ENCODE results near the gene GATA3. TPM values are rescaled to one million over a fixed set of nuclear protein-coding genes. Genes with fewer than 3 reads are reported as not detected.

Gene GATA3
- total RNA-seq, 2 donors from 2014 or later = 7.6 to 10.9 TPM

GRCh38 chr10:8042721-8043568, 11.5 kb upstream of the GATA3 start:
- DNase-seq (ENCODE audit: low spot score) = no peak
- Mint-ChIP-seq H3K36me3 (peaks cover 12% of the 10 kb centered on the region), H3K4me1 (ENCODE audit: low read depth in 2 of 2) (peaks cover 50 to 67% of the 10 kb centered on the region in 2 donors)

DNA sequence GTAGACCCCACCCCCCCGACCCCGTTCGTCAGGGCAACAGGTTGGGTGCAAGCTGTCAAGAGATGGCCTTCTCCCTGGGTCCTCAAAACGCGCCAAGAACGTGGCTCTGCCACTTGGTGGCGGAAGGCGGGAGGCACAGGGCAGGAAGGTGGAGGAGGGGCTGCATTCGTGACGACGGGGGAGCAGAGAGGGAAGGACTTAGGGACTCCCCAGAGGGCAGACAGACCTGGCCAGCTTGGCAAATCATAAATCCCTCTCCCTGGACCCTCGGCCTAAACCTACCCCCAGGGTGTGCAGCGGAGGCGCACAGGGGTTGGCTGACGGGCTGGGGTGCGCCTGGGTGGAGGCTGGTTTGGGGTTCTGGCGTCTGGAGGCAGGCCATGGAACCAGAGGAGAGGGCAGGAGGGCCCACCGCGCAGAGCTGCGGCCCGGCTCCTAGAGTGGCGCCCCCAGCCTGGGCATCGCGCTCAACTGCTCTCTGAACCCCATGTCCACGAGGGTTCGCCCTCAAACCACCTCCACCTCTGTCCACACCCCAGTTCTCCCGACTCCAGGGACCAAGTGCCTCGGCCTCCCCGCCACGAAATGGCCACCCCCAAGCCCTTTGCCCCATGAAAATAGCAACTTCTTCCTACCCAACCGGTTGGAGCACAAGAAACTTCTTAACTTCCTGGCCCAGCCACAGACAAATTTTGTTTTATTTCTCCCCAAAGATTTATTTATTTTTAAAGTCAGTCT, 10.8 kb upstream of the GATA3 start:
- H3K4me3 Mint-ChIP-seq = peak overlapping the region; percentile 59
- peaks cover 5% of the 10 kb centered on the region for H3K36me3 Mint-ChIP-seq
- peaks cover 71 to 94% of the 10 kb centered on the region in 2 donors for H3K27me3 Mint-ChIP-seq
- peaks cover 45 to 68% of the 10 kb centered on the region in 2 donors for H3K4me1 Mint-ChIP-seq (ENCODE audit: low read depth in 2 of 2)
- H3K9me3 Mint-ChIP-seq = no peaks in the 10 kb centered on the region
- no peak overlapping the region for H3K27ac Mint-ChIP-seq
- DNase-seq (ENCODE audit: low spot score) (no peak), ATAC-seq (no peak)

More at GRCh38 chr10:8042721-8043568, 11.5 kb upstream of the GATA3 start:
- no peak for ATAC-seq
- Mint-ChIP-seq H3K27ac (peak overlapping the region in 1 of 2 donors; percentile 23), H3K9me3 (no peaks in the 10 kb centered on the region), H3K27me3 (peaks cover 73 to 98% of the 10 kb centered on the region in 2 donors), H3K4me3 (peak overlapping the region; percentile 51)

DNA sequence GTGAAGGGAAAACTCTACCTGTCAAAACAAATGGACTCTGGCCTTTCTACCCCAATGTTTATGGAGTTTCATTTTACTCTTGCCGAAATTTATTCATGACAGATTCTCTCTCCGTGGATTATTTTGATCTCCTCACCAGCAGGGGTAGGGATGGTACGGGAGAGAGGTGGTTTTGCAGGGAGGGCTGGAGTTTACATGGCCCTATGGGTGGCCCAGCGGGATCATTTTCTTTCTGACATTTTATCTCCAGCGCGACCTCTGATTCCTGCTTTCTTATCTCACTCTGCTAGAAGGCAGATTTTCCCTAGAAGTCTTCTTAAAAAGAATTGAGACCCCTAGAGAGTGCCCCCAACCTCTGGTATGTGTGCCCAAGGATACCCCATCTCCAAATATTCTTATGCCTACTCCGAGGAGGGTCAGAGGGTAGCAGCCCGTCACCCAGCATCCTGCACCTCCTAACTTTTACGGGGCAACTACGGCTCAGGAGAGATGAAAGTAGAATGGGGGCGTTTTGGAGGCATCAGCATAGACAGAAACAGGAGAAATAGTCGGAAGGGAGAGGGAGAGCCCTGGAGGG, 10.1 kb upstream of the GATA3 start:
- no peak overlapping the region for H3K27ac Mint-ChIP-seq
- H3K36me3 Mint-ChIP-seq = peaks cover 5% of the 10 kb centered on the region
- no peaks in the 10 kb centered on the region for H3K9me3 Mint-ChIP-seq
- ATAC-seq (no peak), DNase-seq (ENCODE audit: low spot score) (no peak)
- H3K4me1 Mint-ChIP-seq (ENCODE audit: low read depth in 2 of 2) = peaks cover 45 to 72% of the 10 kb centered on the region in 2 donors
- peak overlapping the region; percentile 59 for H3K4me3 Mint-ChIP-seq
- H3K27me3 Mint-ChIP-seq = peaks cover 67 to 92% of the 10 kb centered on the region in 2 donors

GRCh38 chr10:8044908-8045725, 9.4 kb upstream of the GATA3 start:
- Mint-ChIP-seq H3K27me3 (peaks cover 62 to 85% of the 10 kb centered on the region in 2 donors), H3K4me3 (peak overlapping the region; percentile 59), H3K36me3 (peaks cover 5% of the 10 kb centered on the region), H3K4me1 (ENCODE audit: low read depth in 2 of 2) (peaks cover 43 to 67% of the 10 kb centered on the region in 2 donors), H3K27ac (no peak overlapping the region), H3K9me3 (no peaks in the 10 kb centered on the region)
- DNase-seq (ENCODE audit: low spot score) = no peak
- ATAC-seq = peak; percentile 55 to 60

DNA sequence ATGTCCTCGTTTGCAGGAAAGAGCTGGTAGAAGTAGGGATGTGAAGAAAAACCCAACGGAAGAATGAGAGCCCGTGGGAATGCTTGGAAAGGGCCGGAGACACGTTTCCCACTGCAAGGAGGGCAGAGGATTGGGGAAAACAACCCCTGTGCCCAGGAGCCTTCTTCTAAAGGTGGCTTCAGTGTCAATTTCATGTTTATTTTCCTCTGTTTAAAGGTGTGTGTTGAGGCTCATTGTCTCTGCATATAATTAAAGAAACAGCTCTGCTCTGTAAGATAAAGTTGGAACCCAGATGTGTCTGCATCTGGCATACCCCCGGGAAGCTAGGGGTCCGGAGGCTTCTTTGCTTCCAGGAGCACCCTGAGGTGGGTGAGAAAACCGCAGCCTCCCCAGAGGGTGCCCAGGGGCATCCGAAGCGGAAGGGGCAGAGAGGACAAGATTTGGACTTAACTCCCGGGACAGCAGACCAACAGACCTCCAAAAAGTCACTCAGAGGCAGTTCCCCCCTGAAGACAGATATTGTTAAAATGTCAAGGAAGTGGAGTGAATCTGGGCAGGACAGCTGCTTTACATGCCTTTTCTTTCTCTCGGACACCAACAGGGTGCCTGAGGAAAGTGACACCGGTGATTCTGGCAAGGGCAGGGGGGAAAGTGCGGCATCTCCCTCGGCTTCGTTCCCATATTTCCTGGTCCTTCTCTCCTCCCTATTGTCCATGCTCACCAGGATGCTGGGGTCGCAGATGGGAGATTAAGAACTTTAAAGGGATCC, 8.6 kb upstream of the GATA3 start:
- no peak for DNase-seq (ENCODE audit: low spot score)
- Mint-ChIP-seq H3K36me3 (peaks cover 5% of the 10 kb centered on the region), H3K27me3 (peaks cover 64 to 77% of the 10 kb centered on the region in 2 donors), H3K4me3 (peak overlapping the region; percentile 59), H3K9me3 (no peaks in the 10 kb centered on the region), H3K27ac (no peak overlapping the region), H3K4me1 (ENCODE audit: low read depth in 2 of 2) (peaks cover 43 to 70% of the 10 kb centered on the region in 2 donors)
- no peak for ATAC-seq

DNA sequence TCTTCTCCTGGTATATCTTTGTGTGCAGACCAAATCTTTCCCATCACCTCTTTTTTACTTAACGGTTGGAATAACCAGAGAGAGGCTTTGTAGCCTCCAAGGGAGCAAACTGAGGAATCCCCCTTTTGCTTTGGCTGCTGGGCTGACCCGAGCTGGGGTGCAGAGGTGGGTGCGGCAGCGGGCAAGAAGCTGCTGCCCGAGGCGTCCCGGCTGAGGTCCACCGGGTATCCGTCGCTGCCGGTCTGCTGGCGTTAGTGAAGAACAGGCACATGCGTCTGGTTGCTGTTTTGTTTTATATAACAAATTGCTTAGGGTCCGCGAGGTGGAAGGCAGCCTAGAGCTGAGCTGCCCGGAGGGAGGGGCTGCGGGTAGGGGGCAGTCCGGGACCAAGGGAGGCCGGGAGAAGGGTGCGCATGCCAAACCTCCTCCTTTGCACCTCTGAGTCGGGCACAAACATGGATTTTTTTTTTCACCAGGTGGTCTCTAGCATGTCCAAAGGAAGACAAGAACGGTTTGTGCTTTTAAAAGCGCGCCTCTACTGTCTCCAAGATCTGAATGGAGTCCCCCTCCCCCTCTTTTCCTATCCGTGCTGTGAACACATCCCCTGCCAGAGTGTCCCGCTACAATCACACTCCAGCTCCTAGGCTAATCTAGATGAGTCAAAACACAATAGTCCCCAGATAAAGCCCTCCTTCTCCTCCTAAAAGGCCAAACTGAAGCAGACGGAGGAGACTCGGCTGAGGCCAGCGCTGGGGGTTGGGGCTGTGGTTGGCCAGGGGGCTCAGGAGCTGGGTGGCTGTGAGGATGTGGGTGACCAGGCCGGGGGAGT, 6.8 kb upstream of the GATA3 start:
- H3K9me3 Mint-ChIP-seq = no peaks in the 10 kb centered on the region
- peaks cover 4% of the 10 kb centered on the region for H3K36me3 Mint-ChIP-seq
- no peak overlapping the region for H3K27ac Mint-ChIP-seq
- H3K4me3 Mint-ChIP-seq = peak overlapping the region; percentile 7
- peaks cover 56 to 67% of the 10 kb centered on the region in 2 donors for H3K27me3 Mint-ChIP-seq
- DNase-seq (ENCODE audit: low spot score) (no peak), ATAC-seq (no peak)
- H3K4me1 Mint-ChIP-seq (ENCODE audit: low read depth in 2 of 2) = peaks cover 46 to 67% of the 10 kb centered on the region in 2 donors

- H3K4me1 Mint-ChIP-seq (ENCODE audit: low read depth in 2 of 2) = peaks cover 48 to 68% of the 10 kb centered on the region in 2 donors
- H3K36me3 Mint-ChIP-seq = no peaks in the 10 kb centered on the region
- H3K27ac Mint-ChIP-seq = peak overlapping the region in 1 of 2 donors; percentile 48
- no peaks in the 10 kb centered on the region for H3K9me3 Mint-ChIP-seq
- H3K27me3 Mint-ChIP-seq = peaks cover 58 to 68% of the 10 kb centered on the region in 2 donors
- ATAC-seq (peak in 1 of 2 donors; percentile 17), DNase-seq (ENCODE audit: low spot score) (peak; percentile 74)
- peak overlapping the region; percentile 67 for H3K4me3 Mint-ChIP-seq
These were observed 6.0 kb upstream of the GATA3 start for GRCh38 chr10:8048281-8049008.

GRCh38 chr10:8049045-8049864, 5.2 kb upstream of the GATA3 start:
- no peak for DNase-seq (ENCODE audit: low spot score)

GRCh38 chr10:8049865-8050555, 4.5 kb upstream of the GATA3 start:
- Mint-ChIP-seq H3K4me1 (ENCODE audit: low read depth in 2 of 2) (peaks cover 46 to 61% of the 10 kb centered on the region in 2 donors), H3K4me3 (peak overlapping the region; percentile 64), H3K27ac (no peak overlapping the region), H3K36me3 (no peaks in the 10 kb centered on the region), H3K9me3 (no peaks in the 10 kb centered on the region), H3K27me3 (peaks cover 45 to 52% of the 10 kb centered on the region in 2 donors)
- ATAC-seq (no peak), DNase-seq (ENCODE audit: low spot score) (no peak)

More at GRCh38 chr10:8049045-8049864, 5.2 kb upstream of the GATA3 start:
- peaks cover 50 to 60% of the 10 kb centered on the region in 2 donors for H3K27me3 Mint-ChIP-seq
- peak overlapping the region in 1 of 2 donors; percentile 48 for H3K27ac Mint-ChIP-seq
- no peaks in the 10 kb centered on the region for H3K36me3 Mint-ChIP-seq
- no peak for ATAC-seq
- H3K9me3 Mint-ChIP-seq = no peaks in the 10 kb centered on the region
- peaks cover 48 to 66% of the 10 kb centered on the region in 2 donors for H3K4me1 Mint-ChIP-seq (ENCODE audit: low read depth in 2 of 2)
- H3K4me3 Mint-ChIP-seq = peak overlapping the region; percentile 67

DNA sequence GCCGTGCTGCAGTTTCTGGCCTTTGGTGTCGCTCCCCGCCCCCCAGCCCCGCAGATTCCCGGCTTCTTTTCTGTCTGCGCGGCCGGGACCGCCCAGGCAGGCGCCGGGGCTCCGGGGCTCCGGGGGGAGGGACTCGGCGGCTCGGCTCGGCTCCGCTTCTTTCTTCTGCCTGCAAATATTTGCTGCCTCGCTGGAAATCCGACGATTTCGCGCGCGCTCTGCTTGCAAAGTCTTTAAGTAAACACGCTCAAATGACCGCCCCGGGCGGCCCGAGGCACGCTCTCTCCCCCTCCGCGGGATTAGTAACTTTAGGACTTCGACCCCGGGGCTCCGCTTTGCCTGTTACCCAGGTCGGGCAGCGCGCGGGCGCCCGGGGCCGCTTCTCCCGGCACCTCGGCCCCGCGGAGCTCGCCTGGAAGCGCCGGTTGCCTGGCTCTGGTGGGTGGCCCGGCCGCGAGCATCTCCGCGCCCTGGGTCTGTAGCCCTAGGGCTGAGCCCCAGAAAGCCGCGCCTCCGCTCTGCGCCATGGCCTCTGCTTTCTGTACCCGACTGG, 3.9 kb upstream of the GATA3 start:
- no peaks in the 10 kb centered on the region for H3K36me3 Mint-ChIP-seq
- DNase-seq (ENCODE audit: low spot score) = no peak
- no peak overlapping the region for H3K27ac Mint-ChIP-seq
- no peak for ATAC-seq
- H3K9me3 Mint-ChIP-seq = no peaks in the 10 kb centered on the region
- peaks cover 40 to 46% of the 10 kb centered on the region in 2 donors for H3K27me3 Mint-ChIP-seq
- H3K4me1 Mint-ChIP-seq (ENCODE audit: low read depth in 2 of 2) = peaks cover 40 to 55% of the 10 kb centered on the region in 2 donors
- peak overlapping the region; percentile 64 for H3K4me3 Mint-ChIP-seq
